Activated CD8-positive, alpha-beta memory T cell treated with anti-CD3 and anti-CD28 coated beads, Interleukin-2, amount 50 U/mL, for 1 hour (primary cell): ENCODE measurements around the gene COL23A1.

Experiments used
- DNase-seq: peaks from one replicate; pipeline ENCODE4 v3.0.0-alpha.2; 2020; ENCODE audit errors: extremely low read depth

The COL23A1 gene

DNA sequence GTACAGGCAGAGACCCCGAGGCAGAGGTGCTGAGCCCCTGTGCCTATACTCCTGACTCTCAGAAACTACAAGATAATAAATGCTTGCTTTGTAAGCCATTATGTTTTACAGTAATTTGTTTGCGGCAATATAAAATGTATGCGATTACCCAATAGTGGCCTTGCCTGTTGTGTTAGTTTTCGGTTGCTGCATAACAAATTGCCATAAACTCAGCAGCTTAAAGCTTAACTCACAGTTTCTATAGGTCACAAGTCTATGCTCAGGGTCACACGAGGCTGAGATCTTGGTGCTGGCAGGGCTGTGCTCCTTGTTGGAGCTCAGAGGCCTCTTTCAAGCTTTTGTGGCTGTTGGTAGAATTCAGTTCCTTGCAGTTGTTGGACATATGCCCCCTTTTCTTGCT is 114.8 kb downstream of the COL23A1 start:
- no peak for DNase-seq

DNA sequence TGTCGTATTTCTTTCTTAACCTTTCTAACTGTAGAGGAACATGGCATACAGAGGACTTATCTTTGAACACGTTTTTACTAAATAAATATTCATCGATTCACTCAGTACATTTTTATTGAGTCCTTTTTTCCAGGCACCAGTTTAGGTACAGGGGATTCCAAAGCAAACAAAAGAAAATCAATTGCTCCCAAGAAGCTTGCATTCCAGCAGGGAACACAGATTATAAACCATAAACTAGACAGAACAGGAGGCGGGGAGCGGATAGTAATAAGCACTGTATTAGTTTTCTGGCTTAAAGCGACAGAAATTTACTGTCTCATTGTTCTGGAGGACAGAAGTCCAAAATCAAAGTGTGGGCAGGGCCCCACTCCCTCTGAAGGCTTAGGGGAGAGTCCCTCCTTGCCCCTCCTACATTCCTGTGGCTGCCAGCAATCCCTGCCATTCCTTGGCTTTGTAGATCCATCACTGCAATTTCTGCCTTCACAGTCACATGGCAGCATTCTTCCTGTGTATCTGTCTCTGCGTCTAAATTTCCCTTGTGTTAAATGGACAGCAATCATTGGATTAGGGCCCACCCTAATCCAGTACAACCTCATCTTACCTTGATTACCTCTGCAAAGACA is 115.5 kb downstream of the COL23A1 start:
- DNase-seq: no peak

DNA sequence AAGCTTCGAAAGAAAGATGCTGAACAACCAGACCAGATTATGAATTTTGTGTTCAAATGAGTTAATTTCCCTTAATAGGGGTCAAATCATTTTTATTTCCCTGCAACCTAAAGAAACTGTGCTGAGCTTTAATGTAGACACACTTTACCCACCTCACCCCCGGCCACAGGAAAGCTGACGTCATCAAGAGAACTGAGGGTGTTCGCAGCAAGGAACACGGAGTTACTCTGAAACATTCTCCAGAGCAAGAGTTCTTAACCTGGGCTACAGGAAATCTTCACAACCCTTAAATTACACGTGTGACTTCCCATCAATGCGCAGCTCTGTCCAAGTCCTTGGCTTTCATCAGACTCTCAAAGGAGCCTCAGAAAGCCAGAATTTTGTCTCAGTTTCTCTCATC is 116.3 kb downstream of the COL23A1 start:
- no peak for DNase-seq

DNA sequence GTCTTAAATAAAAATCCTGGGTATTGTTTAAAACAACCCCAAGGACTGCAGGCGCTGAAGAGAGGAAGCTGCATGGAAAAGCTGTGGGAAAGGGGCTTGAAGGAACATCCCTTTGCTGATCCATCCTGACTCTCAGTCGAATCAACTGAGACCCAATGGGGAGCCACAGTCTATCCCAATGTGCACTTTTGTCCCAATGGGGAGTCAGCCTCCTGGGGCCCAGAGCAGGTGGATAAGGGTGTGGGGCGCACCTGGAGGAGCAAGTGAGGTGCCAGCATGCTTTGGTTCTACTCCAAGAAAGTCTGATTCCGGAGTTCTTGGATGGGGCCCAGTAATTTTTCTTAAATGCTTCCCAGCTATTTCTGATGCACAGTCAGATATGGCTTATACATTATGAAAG is 118.1 kb downstream of the COL23A1 start:
- DNase-seq: no peak

DNA sequence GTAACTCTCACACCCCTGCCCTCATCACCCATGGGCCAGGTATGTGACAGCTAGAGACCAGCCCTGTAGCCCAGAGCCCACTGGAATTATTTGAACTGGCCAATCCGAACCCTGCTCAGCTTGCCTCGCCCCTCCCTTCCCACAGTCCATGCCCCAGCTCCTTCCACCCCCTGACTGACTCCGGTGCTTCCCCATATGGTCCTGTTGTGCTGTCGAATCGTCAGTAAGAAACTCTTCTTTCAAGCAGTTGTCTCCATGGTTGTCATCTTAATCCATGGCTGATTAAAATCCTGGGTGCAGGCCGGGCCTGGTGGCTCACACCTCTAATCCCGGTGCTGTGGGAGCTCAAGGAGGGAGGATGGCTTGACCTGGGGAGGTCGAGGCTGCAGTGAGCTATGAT is 118.5 kb downstream of the COL23A1 start:
- no peak for DNase-seq

DNA sequence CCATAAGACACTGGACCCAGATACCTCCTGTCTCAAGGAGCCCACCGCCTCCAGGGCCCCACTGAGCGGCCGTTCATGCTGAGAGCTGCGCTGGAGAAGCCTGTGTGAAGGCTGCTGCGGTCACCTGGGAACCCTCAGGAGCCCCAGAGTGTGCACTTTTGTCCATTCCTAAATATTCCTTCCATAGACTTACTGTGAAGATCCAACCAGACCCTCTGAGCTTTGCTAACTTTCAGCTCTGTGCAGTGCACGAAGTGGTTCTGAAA is 119.5 kb downstream of the COL23A1 start:
- DNase-seq: no peak

DNA sequence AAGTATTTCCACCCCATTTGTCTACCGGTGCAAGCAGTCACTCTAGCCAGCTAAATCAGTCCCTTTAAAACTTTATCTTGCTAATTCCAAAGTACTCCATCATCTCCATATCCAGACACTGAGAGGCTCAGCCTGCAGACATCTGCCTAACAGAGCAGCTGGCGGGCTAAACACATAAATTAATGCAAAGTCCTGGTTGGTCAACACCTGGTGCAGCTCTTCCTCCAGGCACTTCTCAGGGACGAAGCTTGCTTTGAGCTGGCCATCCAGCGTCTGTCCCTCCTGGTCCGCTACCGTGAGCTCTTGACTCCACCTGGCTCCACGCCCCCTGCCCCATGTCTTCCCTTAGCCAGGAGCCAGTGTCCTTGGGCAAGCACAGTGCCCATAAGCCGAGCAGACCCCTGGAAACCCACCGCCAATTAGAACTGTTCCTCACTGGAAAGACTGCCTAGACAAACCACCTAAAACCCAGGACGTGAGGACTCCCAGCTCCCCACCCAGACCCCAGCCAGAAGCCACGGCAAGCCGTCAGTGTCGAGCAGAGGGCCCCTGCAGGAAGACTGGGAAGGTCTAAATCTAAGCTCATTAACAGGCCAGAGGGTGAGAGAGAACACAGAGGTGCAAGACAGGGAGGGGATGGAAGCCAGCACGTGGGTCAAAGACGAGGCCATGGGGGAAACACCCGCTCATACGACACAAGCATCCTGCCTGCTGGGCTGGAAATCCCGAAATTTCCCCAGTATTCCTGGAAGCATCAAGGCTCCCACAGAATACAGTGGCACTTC is 120.0 kb downstream of the COL23A1 start:
- DNase-seq: no peak

DNA sequence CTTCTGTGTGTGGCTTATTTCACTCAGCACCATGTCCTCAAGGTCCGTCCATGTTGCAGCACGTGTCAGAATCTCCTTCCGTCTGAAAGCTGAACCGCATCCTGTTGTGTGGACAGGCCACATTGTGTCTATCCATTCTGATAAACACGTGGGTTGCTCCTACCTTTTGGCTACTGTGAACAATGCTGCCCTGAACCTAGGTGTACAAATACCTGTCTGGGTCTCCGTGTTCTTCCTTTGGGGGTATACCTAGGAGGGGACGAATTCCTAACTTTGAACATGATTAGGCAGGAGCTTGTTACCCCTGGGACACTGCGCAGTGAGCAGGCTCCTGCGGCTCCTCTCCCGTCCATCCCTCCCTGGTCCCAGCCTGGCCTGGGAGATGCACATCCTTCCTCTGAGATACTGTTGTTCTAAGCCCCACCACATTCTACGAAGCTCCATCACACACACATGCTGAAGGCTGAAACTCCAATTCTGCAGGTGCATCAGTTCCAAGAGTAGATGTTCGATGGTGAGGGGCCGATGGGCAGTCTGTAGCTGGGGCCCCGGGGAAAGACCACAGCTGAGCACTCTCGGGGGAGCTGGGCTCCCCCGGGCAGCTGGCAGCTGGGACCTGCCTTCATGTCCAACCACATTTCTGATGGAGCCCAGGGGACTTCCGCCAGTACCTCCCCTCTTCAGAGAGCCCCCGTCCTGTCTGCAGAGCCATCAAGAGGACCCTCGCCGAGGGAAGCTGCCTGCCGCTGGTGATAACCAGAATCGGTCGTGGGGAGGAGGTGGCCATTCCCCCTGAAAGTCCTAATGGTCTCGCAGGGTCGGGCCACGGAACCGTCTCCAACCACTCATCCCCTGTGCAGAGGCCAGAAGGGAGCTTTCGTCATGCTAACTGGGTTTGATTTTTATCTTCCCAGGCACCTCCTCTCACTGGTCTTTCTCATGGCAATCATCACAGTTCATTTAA is 120.9 kb downstream of the COL23A1 start:
- no peak for DNase-seq

DNA sequence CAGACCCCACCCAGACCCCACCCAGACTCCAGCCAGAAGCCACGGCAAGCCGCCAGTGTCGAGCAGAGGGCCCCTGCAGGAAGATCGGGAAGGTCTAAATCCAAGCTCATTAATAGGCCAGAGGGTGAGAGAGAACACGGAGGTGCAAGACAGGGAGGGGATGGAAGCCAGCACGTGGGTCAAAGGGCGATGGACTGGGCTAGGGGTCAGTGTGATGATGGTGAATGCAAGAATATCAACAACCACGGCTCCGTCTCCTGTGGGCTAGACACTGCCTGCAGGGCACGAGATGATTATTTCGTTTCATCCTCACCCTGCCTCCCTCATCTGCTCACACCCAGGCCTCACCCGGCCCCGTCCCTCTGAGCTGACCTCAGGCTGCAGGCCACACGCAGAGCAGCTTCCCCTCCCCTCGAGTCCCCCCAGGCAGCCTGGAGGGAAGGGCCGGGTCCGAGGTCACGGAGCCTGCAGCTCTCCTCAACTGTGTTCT is 122.0 kb downstream of the COL23A1 start:
- DNase-seq: no peak

DNA sequence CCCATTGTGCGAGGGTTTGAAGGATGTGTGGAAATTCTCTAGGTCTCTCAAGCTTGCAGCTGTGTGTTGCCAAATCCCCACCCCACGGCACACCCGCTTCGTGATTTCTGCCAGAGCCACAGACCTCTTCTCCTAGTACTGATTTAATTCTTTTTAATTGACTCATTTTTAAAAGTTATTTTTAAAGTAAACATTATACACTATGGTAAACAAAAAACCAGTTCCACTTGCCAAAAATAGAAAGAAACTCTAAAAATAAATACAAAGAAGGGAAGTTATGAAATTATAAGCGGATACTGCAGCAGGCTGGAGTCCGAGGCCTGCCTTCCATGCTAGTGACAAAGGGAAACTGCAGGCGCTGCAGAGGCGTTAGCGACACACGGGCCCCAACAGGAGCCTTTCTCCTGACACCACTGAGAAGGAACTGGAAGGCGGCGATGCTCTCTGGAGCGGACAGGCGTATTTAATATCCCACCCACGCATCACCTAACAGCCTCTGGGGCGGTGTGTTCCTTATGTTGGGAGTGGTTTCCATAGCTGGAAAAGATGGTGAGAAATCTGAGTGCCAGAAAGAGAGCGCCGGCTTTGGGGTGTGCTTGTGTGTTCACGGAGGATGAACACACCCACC is 122.5 kb downstream of the COL23A1 start:
- no peak for DNase-seq

DNA sequence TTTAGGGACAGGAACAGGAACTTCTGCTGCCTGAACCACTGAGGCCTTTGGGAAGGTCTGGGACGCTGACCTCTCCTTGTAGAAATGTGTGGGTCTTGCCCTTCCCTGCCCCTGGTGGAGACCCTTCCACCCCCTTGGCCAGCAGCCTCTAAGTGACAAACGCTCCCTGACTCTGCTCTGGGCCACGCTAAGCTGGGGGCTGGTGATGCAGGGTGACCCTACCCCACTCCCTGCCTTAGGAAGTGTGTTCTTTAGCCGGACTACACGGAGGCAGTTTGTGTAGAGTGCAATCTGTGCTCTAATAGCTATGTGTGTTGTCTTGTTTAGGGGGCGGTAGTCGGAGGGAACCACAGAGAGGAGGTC is 123.0 kb downstream of the COL23A1 start:
- DNase-seq: no peak

DNA sequence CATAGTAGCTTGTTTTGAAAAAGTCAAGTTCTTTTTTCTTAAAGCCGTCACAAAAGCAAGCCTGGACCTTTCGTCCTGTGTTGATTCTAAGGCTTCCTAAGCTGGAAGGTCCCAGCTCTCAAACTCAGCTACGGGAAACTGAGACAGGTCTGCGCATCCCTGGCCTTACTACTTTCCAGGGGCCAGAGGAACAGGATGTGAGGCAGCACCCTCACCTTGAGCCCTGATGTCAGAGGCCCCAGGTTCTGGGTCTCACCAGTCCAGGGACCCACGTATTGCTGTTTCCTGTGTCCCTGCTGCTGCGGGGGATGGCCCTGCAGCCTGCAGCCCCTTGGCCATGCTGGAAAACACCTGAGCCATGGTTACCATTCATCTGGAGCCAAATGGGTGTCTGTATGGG is 123.9 kb downstream of the COL23A1 start:
- no peak for DNase-seq

DNA sequence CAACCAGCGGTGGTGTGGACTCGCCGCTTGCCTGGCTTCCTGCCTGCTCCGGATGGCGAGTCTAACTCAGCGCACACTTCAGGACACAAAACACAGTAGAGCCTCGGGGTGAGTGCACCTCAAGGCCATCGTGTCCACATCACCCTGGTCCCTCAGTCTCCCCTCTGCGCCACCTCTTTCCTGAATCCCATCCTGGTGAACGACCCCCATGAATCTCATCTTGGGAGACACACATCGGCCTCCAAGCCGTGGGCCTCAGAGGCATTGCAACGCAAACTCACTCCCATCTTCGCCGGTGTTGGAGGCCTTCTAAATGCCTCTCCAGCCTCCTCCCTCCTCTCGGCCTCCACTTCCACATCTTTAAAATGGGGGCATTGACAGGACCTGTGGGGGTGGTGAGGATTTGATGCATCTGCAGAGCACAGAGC is 124.3 kb downstream of the COL23A1 start:
- no peak for DNase-seq

DNA sequence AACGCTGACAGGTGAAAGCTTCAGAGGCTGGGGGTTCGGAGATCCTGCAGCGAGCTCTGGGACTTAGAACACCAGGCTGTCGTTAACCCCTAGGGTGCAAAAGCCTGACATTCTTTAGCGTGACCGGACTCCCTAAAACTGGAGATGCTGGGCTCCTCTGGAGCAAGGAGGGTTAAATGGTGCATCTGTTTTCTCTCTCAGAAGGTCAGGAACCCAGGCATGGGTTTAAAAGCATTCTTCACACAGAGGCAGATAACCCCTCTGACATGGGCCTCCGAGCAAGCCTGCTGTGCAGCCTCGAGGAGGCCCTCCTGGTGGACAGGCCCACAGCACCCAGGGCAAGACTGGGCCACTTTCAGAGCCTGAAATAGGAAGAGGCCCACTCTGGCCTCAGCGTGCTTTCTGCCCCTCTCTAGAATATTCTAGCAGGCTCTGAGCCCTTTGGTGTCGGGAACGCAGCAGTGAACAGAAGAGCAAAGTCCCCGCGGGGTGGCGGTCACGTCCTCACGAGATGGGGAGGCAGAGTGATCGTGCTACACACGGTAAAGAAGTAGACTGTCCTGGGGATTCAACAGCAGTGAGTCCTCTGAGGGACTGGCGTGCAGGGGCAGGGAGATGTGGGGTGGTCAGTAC is 124.8 kb downstream of the COL23A1 start:
- DNase-seq: no peak

DNA sequence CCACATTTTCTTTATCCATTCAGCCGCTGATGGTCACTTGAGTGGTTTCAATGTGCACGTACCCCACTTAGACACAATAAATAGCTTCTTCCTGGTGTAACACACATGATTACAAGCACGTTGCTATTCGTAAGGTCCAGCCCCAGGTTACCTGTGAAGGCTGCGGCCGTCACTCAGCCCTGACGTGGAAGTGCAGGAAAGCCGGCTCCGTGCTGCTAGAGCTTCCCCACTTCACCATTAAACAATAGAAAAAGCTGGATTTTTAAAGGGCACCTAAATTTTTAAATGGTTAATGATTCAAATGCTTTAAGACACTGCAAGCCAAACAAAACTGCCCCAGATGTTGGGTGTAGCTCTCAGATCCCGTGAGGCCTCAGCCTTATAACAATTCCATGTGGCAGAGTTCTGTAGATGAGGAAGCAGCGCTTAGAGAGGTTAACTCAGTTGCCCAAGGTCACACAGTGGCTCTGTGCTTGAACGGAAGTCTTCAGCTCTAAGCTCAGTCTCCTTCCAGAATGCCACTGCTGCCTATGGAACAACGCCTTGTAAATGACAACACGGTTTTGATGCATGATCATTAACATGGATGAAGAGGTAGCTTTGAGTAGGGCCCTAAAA is 125.7 kb downstream of the COL23A1 start:
- no peak for DNase-seq

DNA sequence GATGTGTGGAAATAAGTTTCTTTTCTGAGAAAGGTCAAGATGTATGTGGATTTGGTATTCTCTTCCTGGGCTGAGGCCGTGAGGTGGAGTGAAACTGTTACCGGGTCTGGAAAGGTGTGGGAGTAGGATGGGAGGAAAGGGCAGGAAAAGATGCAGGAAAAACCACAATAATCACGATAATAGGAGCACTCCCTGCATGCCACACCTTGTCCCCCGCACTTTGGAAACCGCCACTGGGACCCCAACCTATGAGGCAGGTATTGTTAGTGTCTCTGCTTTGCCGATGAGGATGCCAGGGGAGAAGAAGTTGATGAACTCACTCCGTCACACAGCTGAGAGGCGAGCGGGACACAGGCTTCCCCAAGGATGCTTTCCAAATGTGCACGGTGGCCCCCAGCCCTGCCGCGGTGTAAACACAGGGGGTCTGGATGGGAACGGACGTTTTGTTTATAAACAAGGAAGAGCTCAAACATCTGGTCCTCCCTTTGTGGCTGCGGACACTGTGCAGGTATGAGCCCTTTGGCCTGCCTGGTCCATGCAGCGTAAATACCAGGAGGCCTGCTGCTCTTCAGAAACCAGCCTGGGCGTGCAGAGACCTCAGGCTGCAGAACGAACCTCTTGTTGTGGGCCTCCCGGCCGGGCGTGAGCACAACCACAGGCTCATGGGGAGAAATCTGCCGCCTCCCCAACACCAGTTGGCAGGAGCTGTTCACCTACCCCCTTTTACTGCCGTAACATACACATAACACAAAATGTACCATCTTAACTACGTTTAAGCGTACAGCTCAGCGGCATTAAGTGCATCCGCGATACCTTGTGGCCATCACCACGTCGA is 126.7 kb downstream of the COL23A1 start:
- DNase-seq: no peak

DNA sequence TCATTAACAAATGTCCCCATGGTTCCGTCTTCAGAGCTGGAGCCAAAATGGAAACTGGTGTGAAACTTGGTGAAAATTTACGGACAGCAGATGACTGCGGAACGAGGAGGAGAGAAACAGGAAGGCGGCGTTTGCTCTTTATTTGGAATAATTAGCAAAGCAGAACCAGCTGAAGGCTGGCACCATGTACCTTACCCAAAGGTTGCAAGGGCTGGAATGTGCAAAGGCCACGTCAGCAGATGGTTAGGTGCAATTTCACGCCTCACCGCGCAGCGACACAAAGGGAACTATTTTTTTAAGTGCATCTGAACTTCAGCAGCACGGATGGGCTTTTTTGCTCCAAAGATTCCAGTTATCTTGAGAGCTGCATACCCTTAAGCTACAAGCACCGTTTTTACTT is 127.4 kb downstream of the COL23A1 start:
- no peak for DNase-seq

DNA sequence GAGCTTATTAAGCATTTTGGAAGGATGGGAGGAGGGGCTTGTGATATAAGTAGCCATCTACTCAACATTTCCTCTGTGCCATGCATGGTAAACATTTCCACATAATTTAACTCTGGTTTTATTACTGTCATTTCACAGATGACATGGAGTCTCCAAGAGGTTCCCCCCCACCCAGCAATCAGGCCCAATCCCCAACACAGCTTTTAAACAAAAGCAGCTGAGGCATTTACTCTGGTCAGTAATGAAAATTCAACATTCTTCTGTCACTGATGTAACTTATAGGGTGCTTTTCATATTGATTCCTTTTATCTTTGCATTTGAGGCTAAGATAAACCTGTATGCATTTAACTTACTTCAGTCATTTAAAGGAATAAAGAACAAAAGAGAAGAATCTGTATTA is 128.1 kb downstream of the COL23A1 start:
- DNase-seq: no peak

DNA sequence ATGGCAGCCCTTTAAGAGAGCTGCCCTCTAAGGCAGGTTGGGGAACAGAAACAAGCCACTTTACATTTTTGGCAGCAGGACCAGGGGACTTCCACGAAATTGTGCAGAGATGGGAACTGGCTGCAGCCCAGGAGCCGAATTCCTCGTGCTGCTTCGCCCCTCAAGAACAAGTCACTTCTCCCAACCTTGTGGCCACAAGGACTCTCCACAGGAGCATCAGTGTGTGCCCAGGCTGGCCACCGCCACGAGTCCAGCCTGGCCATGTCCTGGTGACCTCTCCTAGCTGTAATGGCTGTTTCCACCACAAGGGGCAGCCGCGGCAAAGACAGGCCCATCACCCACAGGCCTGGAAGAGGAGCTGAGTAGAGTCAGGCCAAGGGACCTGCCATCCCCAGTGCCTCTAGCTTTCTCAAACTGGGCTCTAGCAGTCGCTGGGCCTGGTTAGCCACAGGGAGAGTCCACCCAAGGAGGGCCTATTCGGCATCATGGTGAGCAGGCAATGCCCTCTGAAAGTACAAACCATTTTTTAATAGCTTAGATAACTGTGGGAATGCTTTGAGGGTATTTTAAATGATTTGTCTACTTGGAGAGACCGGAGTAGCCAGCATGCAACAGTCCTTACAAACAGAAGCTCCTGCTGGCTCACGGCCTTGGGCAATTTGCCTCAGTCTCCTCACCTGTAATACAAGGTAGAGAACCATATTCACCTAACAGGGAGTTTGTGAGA is 129.0 kb downstream of the COL23A1 start:
- no peak for DNase-seq

DNA sequence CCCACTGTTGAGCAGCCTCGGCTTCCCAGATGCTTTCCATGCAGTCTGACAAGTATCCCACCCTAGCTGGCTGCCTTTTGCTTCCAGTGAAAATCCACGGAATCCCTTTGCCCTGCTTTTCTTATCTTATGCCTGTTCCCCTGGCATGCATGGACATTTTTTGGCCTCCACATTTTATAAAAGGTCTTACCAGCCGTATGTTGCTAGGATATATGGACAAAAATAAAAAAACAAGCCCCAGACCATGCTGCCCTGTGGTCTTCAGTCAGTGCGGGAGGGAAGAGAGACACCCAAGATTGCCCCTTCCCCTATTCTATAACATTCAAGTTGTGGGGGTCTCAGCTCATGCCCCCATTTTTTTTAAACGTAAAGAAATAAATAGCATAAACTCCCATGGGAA is 129.6 kb downstream of the COL23A1 start:
- DNase-seq: no peak
